ENCODE data around the gene DIAPH3. TPM values are rescaled to one million over a fixed set of nuclear protein-coding genes. Genes with fewer than 3 reads are reported as not detected.
"Not testable (repeated sequence)": the region's sequence is repeated elsewhere in the genome, so short reads cannot be mapped to it uniquely, and the experiment has no call there.

Gene DIAPH3
- total RNA-seq, 4 donors from 2014 or later = 0.27 to 3.9 (median 2.1) TPM

DNA sequence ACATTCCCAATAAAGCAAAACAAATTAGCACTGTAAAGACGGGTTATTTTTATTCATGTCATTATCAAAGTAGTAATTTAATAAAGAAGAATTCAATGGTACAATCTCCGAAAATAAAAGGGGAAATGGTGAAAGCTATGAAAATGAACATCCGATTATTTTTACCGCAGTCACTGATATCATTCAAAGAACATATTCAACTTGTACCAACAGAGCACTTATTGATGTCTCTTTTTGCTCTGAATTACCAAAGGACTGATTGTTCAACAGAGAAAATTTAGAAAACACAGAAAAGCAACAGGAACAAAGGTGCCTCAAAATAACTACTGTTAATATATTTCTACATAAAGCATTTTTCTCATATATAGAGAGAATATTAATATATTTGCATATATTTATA, 119.4 kb downstream of the DIAPH3 start:
- 95 to 97% methylated on average over 4 of the region's 4 CpGs for WGBS, 2 donors
- no peak for TF ChIP-seq POLR2A (IDR thresholded peaks at IDR 0.05)
- TF ChIP-seq, protein P1, sequence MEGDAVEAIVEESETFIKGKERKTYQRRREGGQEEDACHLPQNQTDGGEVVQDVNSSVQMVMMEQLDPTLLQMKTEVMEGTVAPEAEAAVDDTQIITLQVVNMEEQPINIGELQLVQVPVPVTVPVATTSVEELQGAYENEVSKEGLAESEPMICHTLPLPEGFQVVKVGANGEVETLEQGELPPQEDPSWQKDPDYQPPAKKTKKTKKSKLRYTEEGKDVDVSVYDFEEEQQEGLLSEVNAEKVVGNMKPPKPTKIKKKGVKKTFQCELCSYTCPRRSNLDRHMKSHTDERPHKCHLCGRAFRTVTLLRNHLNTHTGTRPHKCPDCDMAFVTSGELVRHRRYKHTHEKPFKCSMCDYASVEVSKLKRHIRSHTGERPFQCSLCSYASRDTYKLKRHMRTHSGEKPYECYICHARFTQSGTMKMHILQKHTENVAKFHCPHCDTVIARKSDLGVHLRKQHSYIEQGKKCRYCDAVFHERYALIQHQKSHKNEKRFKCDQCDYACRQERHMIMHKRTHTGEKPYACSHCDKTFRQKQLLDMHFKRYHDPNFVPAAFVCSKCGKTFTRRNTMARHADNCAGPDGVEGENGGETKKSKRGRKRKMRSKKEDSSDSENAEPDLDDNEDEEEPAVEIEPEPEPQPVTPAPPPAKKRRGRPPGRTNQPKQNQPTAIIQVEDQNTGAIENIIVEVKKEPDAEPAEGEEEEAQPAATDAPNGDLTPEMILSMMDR (IDR thresholded peaks at IDR 0.05) = no peak
- intact Hi-C loops (cut with DNase I; ENCODE audit: low total_unique reads) = no loop called here
- no peak for DNase-seq (ENCODE audit: low spot score in 2 of 2)
- no peak overlapping the region for H3K4me3 ChIP-seq (ENCODE audit: low read depth, poor library complexity, severe bottlenecking)

- intact Hi-C loops (cut with DNase I; ENCODE audit: low total_unique reads) = no loop called here
- WGBS, 2 donors = 67 to 79% methylated on average over 2 of the region's 2 CpGs
Measured at GRCh38 chr13:60043262-60043661, 120.5 kb downstream of the DIAPH3 start.

DNA sequence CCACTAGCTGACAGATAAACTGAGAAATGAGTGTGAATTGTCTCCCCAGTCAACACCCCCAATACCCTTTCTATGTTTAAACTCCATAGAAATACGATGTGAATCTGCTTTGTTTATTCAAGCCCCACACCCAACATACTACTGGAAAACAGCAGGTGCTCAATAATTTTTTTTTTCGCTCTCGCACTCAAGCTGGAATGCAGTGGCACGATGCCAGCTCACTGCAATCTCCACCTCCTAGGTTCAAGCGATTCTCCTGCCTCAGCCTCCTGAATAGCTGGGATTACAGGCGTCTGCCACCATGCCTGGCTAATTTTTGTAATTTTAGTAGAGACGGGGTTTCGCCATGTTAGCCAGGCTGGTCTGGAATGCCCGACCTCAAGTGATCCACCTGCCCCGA, 123.1 kb downstream of the DIAPH3 start:
- intact Hi-C loops (cut with DNase I; ENCODE audit: low total_unique reads); DNase-seq (ENCODE audit: low spot score in 2 of 2); H3K4me3 ChIP-seq (ENCODE audit: low read depth, poor library complexity, severe bottlenecking): not testable (repeated sequence)
- 95 to 96% methylated on average over 10 of the region's 10 CpGs for WGBS, 2 donors

More at GRCh38 chr13:60043262-60043661, 120.5 kb downstream of the DIAPH3 start:
- TF ChIP-seq, protein P1 (IDR thresholded peaks at IDR 0.05) = no peak
- TF ChIP-seq POLR2A (IDR thresholded peaks at IDR 0.05) = no peak
- H3K4me3 ChIP-seq (ENCODE audit: low read depth, poor library complexity, severe bottlenecking) = no peak overlapping the region
- no peak for DNase-seq (ENCODE audit: low spot score in 2 of 2)

DNA sequence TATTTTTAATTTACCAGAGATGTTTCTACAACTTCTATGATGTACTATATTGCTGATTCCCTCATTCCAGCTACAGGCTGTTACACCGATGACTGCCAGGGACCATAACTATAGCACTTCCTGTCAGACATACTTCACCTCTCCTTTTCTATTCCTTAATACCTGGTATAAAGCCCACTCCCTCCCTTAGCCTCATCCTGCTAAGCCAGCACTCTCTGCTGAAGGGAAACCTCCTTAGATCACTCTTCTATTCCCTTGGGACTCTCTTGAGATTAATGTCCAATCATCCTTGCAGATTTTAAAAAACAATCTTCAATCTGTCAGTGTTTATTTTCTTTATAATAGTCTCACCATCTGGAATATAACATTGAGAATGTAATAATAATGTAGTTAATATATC, 127.9 kb downstream of the DIAPH3 start:
- DNase-seq (ENCODE audit: low spot score in 2 of 2) = no peak
- H3K4me3 ChIP-seq (ENCODE audit: low read depth, poor library complexity, severe bottlenecking) = no peak overlapping the region
- WGBS, 2 donors = 92 to 97% methylated on average over 1 of the region's 1 CpG
- TF ChIP-seq POLR2A (IDR thresholded peaks at IDR 0.05) = no peak
- TF ChIP-seq, protein P1 (IDR thresholded peaks at IDR 0.05) = no peak
- intact Hi-C loops (cut with DNase I; ENCODE audit: low total_unique reads) = no loop called here

DNA sequence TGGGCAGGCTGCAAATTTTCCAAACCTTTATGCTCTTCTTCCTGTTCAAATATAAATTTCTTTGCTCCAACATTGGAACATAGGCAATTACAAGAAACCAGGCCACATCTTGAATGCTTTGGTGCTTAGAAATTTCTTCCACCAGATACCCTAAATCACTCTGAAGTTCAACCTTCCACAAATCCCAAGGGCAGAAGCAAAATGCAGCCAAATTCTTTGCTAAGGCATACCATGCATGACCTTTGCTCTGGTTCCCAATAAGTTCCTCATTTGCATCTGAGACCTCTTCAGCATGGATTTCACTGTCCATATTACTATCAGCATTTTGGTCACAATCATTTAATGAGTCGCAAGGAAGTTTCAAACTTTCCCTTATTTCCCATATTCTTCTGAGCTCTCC, 130.9 kb downstream of the DIAPH3 start:
- no peak for TF ChIP-seq POLR2A (IDR thresholded peaks at IDR 0.05)
- TF ChIP-seq, protein P1 (IDR thresholded peaks at IDR 0.05) = no peak
- intact Hi-C loops (cut with DNase I; ENCODE audit: low total_unique reads) = no loop called here
- 97 to 100% methylated on average over 1 of the region's 1 CpG for WGBS, 2 donors
- H3K4me3 ChIP-seq (ENCODE audit: low read depth, poor library complexity, severe bottlenecking) = no peak overlapping the region
- no peak for DNase-seq (ENCODE audit: low spot score in 2 of 2)

DNA sequence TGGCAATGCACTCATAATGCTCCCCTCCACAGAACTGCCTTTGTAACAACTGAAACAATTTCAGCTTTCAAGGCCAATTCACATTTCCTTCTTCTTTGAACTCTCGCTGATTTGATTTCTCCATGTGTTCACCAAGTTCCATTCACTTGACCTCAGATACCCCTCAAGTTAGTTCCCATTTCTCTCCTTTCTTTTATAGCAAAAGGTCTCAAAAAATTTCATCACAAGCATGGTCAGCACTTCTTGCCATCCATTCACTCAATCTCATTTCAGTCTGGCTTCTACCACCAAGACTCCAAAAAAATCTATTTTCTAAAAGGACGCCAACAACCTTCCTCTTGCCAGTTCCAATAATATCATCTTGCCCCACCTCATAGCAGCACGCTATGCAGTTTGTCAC, 135.7 kb downstream of the DIAPH3 start:
- intact Hi-C loops (cut with DNase I; ENCODE audit: low total_unique reads) = no loop called here
- TF ChIP-seq POLR2A (IDR thresholded peaks at IDR 0.05) = no peak
- TF ChIP-seq, protein P1 (IDR thresholded peaks at IDR 0.05) = no peak

More for the DNA sequence above, 135.7 kb downstream of the DIAPH3 start:
- WGBS, 2 donors = 79 to 82% methylated on average over 3 of the region's 3 CpGs
- H3K4me3 ChIP-seq (ENCODE audit: low read depth, poor library complexity, severe bottlenecking) = no peak overlapping the region
- DNase-seq (ENCODE audit: low spot score in 2 of 2) = no peak

Measured in lower leg skin (tissue), 4 donors.